GM12891 (cell line): Measurements from ENCODE around the gene ETFA.

Experiments
- POLR2A ChIP-seq: IDR thresholded peaks from 2 replicates; pipeline ENCODE4 v1.6.1; 2011; ENCODE audit warnings: low read depth, low read length, control low read depth
- POLR2AphosphoS5 ChIP-seq: IDR thresholded peaks from 2 replicates; pipeline ENCODE4 v1.6.1; 2011; ENCODE audit warnings: low read depth, low read length, control low read depth
- TAF1 ChIP-seq: IDR thresholded peaks from 2 replicates; pipeline ENCODE4 v1.6.1; 2011; ENCODE audit warnings: low read depth, low read length, control low read depth

DNA sequence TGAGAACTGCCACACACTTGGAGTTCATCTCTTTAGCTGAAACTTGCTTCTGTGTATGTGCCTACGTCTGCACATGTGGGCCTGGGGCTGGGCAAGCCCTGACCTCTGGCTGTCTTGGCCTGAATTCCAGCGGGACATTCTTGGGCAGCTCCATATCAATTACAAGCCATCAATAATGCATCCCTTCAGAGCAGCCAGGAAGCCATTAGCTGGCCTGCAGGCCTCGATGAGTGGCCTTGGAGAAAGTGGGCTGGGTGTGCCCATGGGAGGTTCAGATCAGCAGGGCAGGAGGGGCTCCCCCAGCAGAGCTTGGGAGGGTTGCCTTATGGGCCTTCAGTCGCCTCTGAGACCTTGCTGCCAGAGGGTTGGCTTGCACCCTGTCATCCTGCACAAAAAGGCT lies 124.1 kb downstream of the ETFA start:
- TF ChIP-seq TAF1 (no peak), POLR2AphosphoS5 (no peak), POLR2A (no peak)
